ENCODE results near the gene UBXN1.

- TF ChIP-seq, protein P1, sequence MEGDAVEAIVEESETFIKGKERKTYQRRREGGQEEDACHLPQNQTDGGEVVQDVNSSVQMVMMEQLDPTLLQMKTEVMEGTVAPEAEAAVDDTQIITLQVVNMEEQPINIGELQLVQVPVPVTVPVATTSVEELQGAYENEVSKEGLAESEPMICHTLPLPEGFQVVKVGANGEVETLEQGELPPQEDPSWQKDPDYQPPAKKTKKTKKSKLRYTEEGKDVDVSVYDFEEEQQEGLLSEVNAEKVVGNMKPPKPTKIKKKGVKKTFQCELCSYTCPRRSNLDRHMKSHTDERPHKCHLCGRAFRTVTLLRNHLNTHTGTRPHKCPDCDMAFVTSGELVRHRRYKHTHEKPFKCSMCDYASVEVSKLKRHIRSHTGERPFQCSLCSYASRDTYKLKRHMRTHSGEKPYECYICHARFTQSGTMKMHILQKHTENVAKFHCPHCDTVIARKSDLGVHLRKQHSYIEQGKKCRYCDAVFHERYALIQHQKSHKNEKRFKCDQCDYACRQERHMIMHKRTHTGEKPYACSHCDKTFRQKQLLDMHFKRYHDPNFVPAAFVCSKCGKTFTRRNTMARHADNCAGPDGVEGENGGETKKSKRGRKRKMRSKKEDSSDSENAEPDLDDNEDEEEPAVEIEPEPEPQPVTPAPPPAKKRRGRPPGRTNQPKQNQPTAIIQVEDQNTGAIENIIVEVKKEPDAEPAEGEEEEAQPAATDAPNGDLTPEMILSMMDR (IDR thresholded peaks at IDR 0.05) = peak in 3 of 4 experiments; percentile 21 to 30 (median 23)
- TF ChIP-seq POLR2A (IDR thresholded peaks at IDR 0.05) = peak; percentile 73
- peak; percentile 97 for TF ChIP-seq POLR2AphosphoS5 (IDR thresholded peaks at IDR 0.05)
Measured at GRCh38 chr11:62709247-62710000, 30.6 kb upstream of the UBXN1 start.
